PC-3 (cell line): ENCODE results near the gene EVA1A. TPM values are rescaled to one million over a fixed set of nuclear protein-coding genes. Genes with fewer than 3 reads are reported as not detected.

ENCODE experiments used
- ATAC-seq: fragments of 200-7000 bp; cut with Tn5 transposase; 2 replicates; pipeline ENCODE4 v1.9.1; 2020; ENCODE audit warnings: mild to moderate bottlenecking, moderate library complexity
- BruUV-seq: library from RNA; stranded (reverse); fragments of 400-500 nt; replicated peaks from 2 replicates; lab custom pipeline; 2021; lab: Mats Ljungman, UMichigan
- CTCF ChIA-PET: fragments of 300-600 bp; sonication (Branson Sonifier 250); formaldehyde crosslinking; loops from one replicate; lab custom pipeline; 2022; ENCODE audit warnings: antibody characterized with exemption; lab: Charles Lee
- POLR2A ChIA-PET: fragments of 300-600 bp; sonication (Branson Sonifier 250); formaldehyde crosslinking; loops from one replicate; lab custom pipeline; 2022; ENCODE audit warnings: antibody characterized with exemption; ENCODE audit not compliant: unreplicated experiment; lab: Charles Lee
- DNase-seq: peaks from one replicate; pipeline ENCODE4 v3.0.0-alpha.2; 2015
- H2AFZ ChIP-seq: fragments of 300-600 bp; sonication (generic); 2 replicates; pipeline ENCODE4 v1.6.0; 2016; ENCODE audit warnings: antibody characterized with exemption, low read length
- H3F3A ChIP-seq: fragments of 300-600 bp; sonication (generic); one replicate; pipeline ENCODE4 v1.6.0; 2017; ENCODE audit warnings: antibody characterized with exemption, low read length, control low read depth, mild to moderate bottlenecking; ENCODE audit not compliant: unreplicated experiment
- H3K27ac ChIP-seq: fragments of 300-600 bp; sonication (generic); 2 replicates; pipeline ENCODE4 v1.5.1; 2016; ENCODE audit warnings: mild to moderate bottlenecking, low read length
- H3K27me3 ChIP-seq: fragments of 300-600 bp; sonication (generic); 2 replicates; pipeline ENCODE4 v1.6.1; 2016; ENCODE audit warnings: low read length, mixed read lengths
- H3K36me3 ChIP-seq: fragments of 300-600 bp; sonication (generic); 2 replicates; pipeline ENCODE4 v1.6.1; 2016; ENCODE audit warnings: low read depth, mixed run types, low read length, mixed read lengths
- H3K4me1 ChIP-seq: fragments of 300-600 bp; sonication (generic); 2 replicates; pipeline ENCODE4 v1.5.1; 2016; ENCODE audit warnings: low read length; ENCODE audit not compliant: insufficient read depth
- H3K4me2 ChIP-seq: fragments of 300-600 bp; sonication (generic); 2 replicates; pipeline ENCODE4 v1.6.0; 2016; ENCODE audit warnings: low read length
- H3K4me3 ChIP-seq: fragments of 300-600 bp; sonication (generic); 2 replicates; pipeline ENCODE4 v1.5.1; 2016; ENCODE audit warnings: mild to moderate bottlenecking, low read length, mixed read lengths
- H3K79me2 ChIP-seq: fragments of 300-600 bp; sonication (generic); 2 replicates; pipeline ENCODE4 v1.6.1; 2017; ENCODE audit warnings: low read length, mixed read lengths
- H3K9ac ChIP-seq: fragments of 300-600 bp; sonication (generic); 2 replicates; pipeline ENCODE4 v1.6.0; 2016; ENCODE audit warnings: mild to moderate bottlenecking, low read length
- H3K9me2 ChIP-seq: fragments of 300-600 bp; sonication (generic); replicated peaks from 2 replicates; pipeline ENCODE4 v1.6.1; 2016; ENCODE audit warnings: mixed run types, low read length, mixed read lengths
- H3K9me3 ChIP-seq: fragments of 300-600 bp; sonication (generic); 2 replicates; pipeline ENCODE4 v1.6.1; 2016; ENCODE audit warnings: low read length, mixed read lengths
- H4K20me1 ChIP-seq: fragments of 300-600 bp; sonication (generic); 2 replicates; pipeline ENCODE4 v1.6.1; 2016; ENCODE audit warnings: low read length, mixed read lengths
- EZH2 ChIP-seq: fragments of 300-600 bp; sonication (generic); IDR thresholded peaks from one replicate; pipeline ENCODE4 v1.6.1; 2017; ENCODE audit warnings: antibody characterized with exemption, mild to moderate bottlenecking, low read length; ENCODE audit not compliant: unreplicated experiment
- EZH2phosphoT487 ChIP-seq: fragments of 300-600 bp; sonication (generic); IDR thresholded peaks from 2 replicates; pipeline ENCODE4 v1.6.1; 2018; ENCODE audit warnings: mild to moderate bottlenecking, antibody characterized with exemption, low read length, borderline replicate concordance
- intact Hi-C: fragments of 100-400 bp; cut with micrococcal nuclease; formaldehyde crosslinking; loops from 2 replicates; pipeline ENCODE4 v1.9.0; 2023
- total RNA-seq: library from RNA; depleted of rRNA; stranded (reverse); fragments of >200 nt; gene quantifications from 2 replicates; pipeline ENCODE4 v1.2.3, GENCODE V29; 2014
- TF ChIP-seq, protein P1 (sequence below): fragments of 300-600 bp; sonication (generic); conservative IDR thresholded peaks from 2 replicates; pipeline ENCODE4 v1.5.1; 2017; ENCODE audit warnings: antibody characterized with exemption, low read depth, mild to moderate bottlenecking, low read length

Gene EVA1A
- total RNA-seq, 1 experiment from 2014 or later: 48.9 TPM

DNA sequence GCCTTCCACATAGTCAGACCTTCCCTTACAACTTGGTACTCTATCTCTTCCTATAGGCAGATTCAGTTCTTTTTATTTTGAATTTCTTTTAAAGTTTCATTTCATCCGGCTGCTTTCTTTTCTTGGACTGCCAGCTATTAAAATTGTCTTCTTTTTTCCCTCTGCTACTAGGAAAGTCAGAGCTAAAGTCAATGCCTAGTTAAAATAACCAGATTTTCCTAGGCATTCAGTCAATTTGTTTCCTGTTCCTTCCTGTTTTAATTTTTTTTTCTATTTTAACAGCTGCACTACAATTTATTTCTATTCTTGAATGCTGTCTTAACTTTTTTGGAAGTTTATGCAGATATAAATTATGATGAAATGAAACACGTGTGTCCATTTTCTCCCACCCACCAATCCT is 84.8 kb downstream of the EVA1A start:
- CTCF ChIA-PET: interaction anchor here (0.7 kb wide), 1 partner anchor 161 kb away, joined by 3 read pairs; no protein-coding TSS in a partner anchor

DNA sequence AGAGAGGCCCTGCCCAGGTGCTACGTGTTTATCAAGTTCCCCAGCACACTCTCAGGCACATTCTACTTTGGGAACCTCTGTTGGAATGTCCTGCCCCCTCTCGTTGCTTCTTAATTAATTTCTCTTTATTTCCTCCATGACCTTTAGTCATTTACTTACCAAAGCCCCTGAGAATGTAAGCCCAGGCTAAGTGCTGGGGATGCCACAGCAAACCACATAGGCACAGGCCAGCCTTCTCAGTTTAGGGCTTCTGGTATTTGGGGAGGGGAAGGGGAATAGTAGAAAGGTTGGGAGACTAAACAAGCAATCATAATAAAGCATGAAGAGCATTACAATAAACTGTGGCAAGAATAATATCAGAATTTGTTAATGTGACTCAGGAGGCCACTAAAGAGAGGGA is 85.7 kb downstream of the EVA1A start:
- POLR2A ChIA-PET: no interaction called here
- Histone ChIP-seq H3K4me2 (no peak overlapping the region), H4K20me1 (no peaks in the 10 kb centered on the region), H3F3A (no peaks in the 10 kb centered on the region), H3K79me2 (no peaks in the 10 kb centered on the region), H3K9me2 (no peaks in the 10 kb centered on the region), H3K4me1 (no peaks in the 10 kb centered on the region), H3K27me3 (no peaks in the 10 kb centered on the region), H3K27ac (no peak overlapping the region), H3K9me3 (no peaks in the 10 kb centered on the region), H3K4me3 (no peak overlapping the region), H3K36me3 (no peaks in the 10 kb centered on the region), H2AFZ (no peak overlapping the region), H3K9ac (no peak overlapping the region)
- TF ChIP-seq EZH2phosphoT487: no peak
- TF ChIP-seq, protein P1, sequence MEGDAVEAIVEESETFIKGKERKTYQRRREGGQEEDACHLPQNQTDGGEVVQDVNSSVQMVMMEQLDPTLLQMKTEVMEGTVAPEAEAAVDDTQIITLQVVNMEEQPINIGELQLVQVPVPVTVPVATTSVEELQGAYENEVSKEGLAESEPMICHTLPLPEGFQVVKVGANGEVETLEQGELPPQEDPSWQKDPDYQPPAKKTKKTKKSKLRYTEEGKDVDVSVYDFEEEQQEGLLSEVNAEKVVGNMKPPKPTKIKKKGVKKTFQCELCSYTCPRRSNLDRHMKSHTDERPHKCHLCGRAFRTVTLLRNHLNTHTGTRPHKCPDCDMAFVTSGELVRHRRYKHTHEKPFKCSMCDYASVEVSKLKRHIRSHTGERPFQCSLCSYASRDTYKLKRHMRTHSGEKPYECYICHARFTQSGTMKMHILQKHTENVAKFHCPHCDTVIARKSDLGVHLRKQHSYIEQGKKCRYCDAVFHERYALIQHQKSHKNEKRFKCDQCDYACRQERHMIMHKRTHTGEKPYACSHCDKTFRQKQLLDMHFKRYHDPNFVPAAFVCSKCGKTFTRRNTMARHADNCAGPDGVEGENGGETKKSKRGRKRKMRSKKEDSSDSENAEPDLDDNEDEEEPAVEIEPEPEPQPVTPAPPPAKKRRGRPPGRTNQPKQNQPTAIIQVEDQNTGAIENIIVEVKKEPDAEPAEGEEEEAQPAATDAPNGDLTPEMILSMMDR: no peak
- no peak for TF ChIP-seq EZH2
- intact Hi-C loops: no loop called here
- DNase-seq (no peak), ATAC-seq (no peak)
- CTCF ChIA-PET: no interaction called here
- no TSS peak for BruUV-seq

More for the DNA sequence above, 84.8 kb downstream of the EVA1A start:
- H3K9ac ChIP-seq: no peak overlapping the region
- no peak overlapping the region for H3K27ac ChIP-seq
- no TSS peak for BruUV-seq
- ATAC-seq (no peak), DNase-seq (no peak)
- POLR2A ChIA-PET: no interaction called here
- H3K4me3 ChIP-seq: no peak overlapping the region
- no peaks in the 10 kb centered on the region for H3K9me3 ChIP-seq
- H4K20me1 ChIP-seq: no peaks in the 10 kb centered on the region
- no peak overlapping the region for H2AFZ ChIP-seq
- H3F3A ChIP-seq: no peaks in the 10 kb centered on the region
- H3K36me3 ChIP-seq: no peaks in the 10 kb centered on the region
- H3K9me2 ChIP-seq: no peaks in the 10 kb centered on the region
- no peaks in the 10 kb centered on the region for H3K4me1 ChIP-seq
- TF ChIP-seq EZH2phosphoT487 (no peak), EZH2 (no peak)
- TF ChIP-seq, protein P1: no peak
- no peaks in the 10 kb centered on the region for H3K79me2 ChIP-seq
- intact Hi-C loops: no loop called here
- H3K27me3 ChIP-seq: no peaks in the 10 kb centered on the region
- H3K4me2 ChIP-seq: no peak overlapping the region

GRCh38 chr2:75474115-75474514 is 86.6 kb downstream of the EVA1A start:
- no peaks in the 10 kb centered on the region for H3K36me3 ChIP-seq
- no peak overlapping the region for H3K27ac ChIP-seq
- ChIA-PET POLR2A (no interaction called here), CTCF (no interaction called here)
- DNase-seq: no peak
- no peaks in the 10 kb centered on the region for H3K27me3 ChIP-seq
- H3K4me2 ChIP-seq: no peak overlapping the region
- no peak for ATAC-seq
- intact Hi-C loops: no loop called here
- TF ChIP-seq EZH2 (no peak), EZH2phosphoT487 (no peak)
- TF ChIP-seq, protein P1: no peak
- no TSS peak for BruUV-seq
- no peak overlapping the region for H2AFZ ChIP-seq
- H3F3A ChIP-seq: no peaks in the 10 kb centered on the region
- no peaks in the 10 kb centered on the region for H3K9me3 ChIP-seq
- H3K79me2 ChIP-seq: no peaks in the 10 kb centered on the region
- H3K4me1 ChIP-seq: no peaks in the 10 kb centered on the region
- no peak overlapping the region for H3K4me3 ChIP-seq
- H4K20me1 ChIP-seq: no peaks in the 10 kb centered on the region
- no peak overlapping the region for H3K9ac ChIP-seq
- H3K9me2 ChIP-seq: no peaks in the 10 kb centered on the region
